ENCODE data around the gene ISYNA1.

GRCh38 chr19:18414504-18415177, 23.3 kb downstream of the ISYNA1 start:
- TF ChIP-seq POLR2AphosphoS5 (IDR thresholded peaks at IDR 0.05) (no peak), CTCF (IDR thresholded peaks at IDR 0.05) (no peak), POLR2A (IDR thresholded peaks at IDR 0.05) (no peak)

Data from prostate gland (tissue), 2 donors.